HG03457 (cell line): ENCODE results near the gene DNAJB1.

ENCODE experiments used
- ATAC-seq: cut with Tn5 transposase; IDR thresholded peaks from one replicate; pipeline ENCODE4 v1.9.1; 2021; ENCODE audit warnings: moderate number of reproducible peaks; ENCODE audit not compliant: unreplicated experiment

Gene DNAJB1

GRCh38 chr19:14473978-14474578, 44.1 kb downstream of the DNAJB1 start:
- ATAC-seq: no peak

GRCh38 chr19:14473073-14473977, 44.9 kb downstream of the DNAJB1 start:
- no peak for ATAC-seq

DNA sequence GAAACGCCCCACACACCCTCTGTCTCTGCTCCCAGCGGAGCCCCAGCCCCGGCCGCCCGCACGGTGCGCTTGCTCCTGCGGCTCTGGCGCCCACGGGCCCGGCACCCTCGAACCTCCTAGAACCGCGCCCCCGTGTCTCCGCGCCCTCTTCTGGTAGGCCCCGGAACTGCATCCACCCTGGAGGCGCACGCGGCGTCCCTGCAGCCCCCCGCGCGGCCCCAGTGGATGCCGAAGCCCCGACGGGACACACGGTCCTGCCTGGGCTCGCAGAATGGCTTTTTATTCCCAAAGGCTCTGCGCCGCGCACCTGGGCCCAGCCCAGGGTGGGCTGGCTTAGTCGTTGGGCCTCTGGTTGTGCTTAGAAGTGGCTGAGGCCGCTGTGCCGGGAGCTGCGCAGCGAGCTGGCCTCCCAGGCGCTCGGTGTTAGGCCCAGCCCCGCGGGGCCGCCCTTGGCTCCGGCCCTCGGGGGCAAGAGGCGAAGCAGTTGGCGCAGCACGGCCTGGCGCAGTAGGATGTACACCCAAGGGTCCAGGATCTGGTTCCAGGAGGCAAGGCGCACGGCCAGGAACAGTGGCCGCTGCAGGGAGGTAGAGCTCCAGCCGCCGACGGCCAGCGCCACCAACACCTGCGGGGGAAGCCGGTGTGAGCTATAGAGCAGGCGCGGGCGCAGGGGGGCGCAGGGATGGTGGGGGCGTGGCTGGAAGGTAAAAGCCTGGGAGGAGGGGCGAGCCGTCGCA, 45.8 kb downstream of the DNAJB1 start:
- ATAC-seq: no peak

DNA sequence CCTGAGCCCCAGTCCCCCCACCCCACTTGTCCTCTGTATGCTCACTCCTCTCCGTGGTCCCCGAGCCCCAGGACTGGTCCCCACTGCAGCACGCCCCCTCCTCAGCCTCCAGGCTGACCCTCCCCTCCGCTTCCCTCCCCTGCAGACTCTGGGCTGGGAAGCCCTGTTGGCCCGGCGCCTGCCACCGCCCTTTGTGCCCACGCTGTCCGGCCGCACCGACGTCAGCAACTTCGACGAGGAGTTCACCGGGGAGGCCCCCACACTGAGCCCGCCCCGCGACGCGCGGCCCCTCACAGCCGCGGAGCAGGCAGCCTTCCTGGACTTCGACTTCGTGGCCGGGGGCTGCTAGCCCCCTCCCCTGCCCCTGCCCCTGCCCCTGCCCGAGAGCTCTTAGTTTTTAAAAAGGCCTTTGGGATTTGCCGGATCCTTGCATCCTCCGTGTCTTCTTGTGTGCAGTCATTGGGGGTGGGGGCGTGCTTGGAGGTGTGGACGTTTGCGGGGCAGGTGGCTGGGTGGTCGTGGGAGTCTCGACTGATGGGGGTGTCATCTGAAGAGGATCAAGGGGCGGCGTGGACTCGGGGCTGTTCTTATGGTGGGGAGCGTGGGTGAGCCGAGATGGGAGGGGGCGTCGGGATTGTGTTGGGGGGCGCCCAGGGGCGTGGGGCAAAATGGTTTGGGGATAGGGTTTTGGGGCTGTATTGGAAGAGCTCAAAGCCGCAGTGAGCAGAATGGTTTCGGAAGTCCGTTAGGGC, 46.6 kb downstream of the DNAJB1 start:
- ATAC-seq: no peak

DNA sequence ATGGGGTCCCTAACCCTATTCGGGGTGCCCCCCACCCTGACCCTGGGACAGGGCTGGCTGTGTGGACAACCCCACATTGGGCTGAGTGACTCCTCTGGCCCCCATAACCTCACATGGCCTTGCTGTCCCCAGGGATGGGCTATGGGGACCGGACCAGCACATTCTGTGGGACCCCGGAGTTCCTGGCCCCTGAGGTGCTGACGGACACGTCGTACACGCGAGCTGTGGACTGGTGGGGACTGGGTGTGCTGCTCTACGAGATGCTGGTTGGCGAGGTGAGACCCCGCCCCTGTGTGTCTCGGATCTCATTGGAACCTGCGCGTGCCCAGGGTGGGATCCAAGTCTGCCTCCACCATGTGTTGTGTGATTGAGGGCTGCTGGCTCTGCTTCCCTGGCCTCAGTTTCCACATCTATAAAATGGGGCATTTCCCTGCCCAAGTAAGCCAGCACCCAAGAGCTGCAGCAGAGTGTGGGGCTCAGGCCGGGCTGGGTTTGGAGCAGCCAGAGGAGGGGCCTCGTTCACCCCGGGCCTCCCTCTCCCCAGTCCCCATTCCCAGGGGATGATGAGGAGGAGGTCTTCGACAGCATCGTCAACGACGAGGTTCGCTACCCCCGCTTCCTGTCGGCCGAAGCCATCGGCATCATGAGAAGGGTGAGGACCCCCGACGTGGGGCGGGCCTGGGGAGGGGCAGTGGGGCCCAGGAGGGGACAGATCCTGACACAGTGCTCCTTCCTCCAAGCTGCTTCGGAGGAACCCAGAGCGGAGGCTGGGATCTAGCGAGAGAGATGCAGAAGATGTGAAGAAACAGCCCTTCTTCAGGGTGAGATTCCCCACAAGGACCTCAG, 47.9 kb downstream of the DNAJB1 start:
- no peak for ATAC-seq

- ATAC-seq: no peak
Observed at GRCh38 chr19:14467816-14468215, 50.4 kb downstream of the DNAJB1 start.

- no peak for ATAC-seq
Observed at GRCh38 chr19:14467391-14467790, 50.8 kb downstream of the DNAJB1 start.
